HEK293 (cell line): ENCODE data around the gene MRPS27.

Experiments used
- MEIS1 ChIP-seq: sonication (generic); formaldehyde crosslinking; IDR thresholded peaks from 2 replicates; pipeline ENCODE4 v1.8.1; 2022; ENCODE audit warnings: missing genetic modification reagents, mild to moderate bottlenecking, borderline replicate concordance
- ZBTB10 ChIP-seq: fragments of 450-650 bp; formaldehyde crosslinking; IDR thresholded peaks from 2 replicates; pipeline ENCODE4 v1.5.1; 2016; ENCODE audit warnings: missing biosample characterization, missing genetic modification characterization
- ZBTB8A ChIP-seq: fragments of 450-650 bp; formaldehyde crosslinking; IDR thresholded peaks from 2 replicates; pipeline ENCODE4 v1.5.1; 2016; ENCODE audit warnings: missing biosample characterization, missing genetic modification characterization
- ZNF629 ChIP-seq: fragments of 450-650 bp; formaldehyde crosslinking; IDR thresholded peaks from 2 replicates; pipeline ENCODE4 v1.5.1; 2017; ENCODE audit warnings: missing biosample characterization, missing genetic modification characterization
- ZNF670 ChIP-seq: fragments of 450-650 bp; formaldehyde crosslinking; IDR thresholded peaks from 2 replicates; pipeline ENCODE4 v1.5.1; 2016; ENCODE audit warnings: missing biosample characterization, missing genetic modification characterization, low read depth
- TF ChIP-seq, protein P1 (sequence below): fragments of 450-650 bp; formaldehyde crosslinking; IDR thresholded peaks from 2 replicates; pipeline ENCODE4 v1.5.1; 2016; ENCODE audit warnings: missing biosample characterization, missing genetic modification characterization
- TF ChIP-seq, protein P2 (sequence below): sonication (generic); formaldehyde crosslinking; IDR thresholded peaks from 2 replicates; pipeline ENCODE4 v1.8.1; 2022; ENCODE audit warnings: mild to moderate bottlenecking, moderate library complexity, missing genetic modification reagents
- TF ChIP-seq, protein P3 (sequence below): fragments of 450-650 bp; formaldehyde crosslinking; IDR thresholded peaks from 2 replicates; pipeline ENCODE4 v1.5.1; 2016; ENCODE audit warnings: missing biosample characterization, missing genetic modification characterization
- TF ChIP-seq, protein P4 (sequence below): fragments of 450-650 bp; IDR thresholded peaks from 2 replicates; pipeline ENCODE4 v1.5.1; 2018; ENCODE audit warnings: missing biosample characterization, missing genetic modification characterization

- TF ChIP-seq ZBTB8A (tag by site-specific recombination) (no peak), ZNF670 (no peak), ZNF629 (tag by site-specific recombination) (no peak), MEIS1 (CRISPR knock-in tag) (no peak), ZBTB10 (no peak)
- TF ChIP-seq, protein P1, sequence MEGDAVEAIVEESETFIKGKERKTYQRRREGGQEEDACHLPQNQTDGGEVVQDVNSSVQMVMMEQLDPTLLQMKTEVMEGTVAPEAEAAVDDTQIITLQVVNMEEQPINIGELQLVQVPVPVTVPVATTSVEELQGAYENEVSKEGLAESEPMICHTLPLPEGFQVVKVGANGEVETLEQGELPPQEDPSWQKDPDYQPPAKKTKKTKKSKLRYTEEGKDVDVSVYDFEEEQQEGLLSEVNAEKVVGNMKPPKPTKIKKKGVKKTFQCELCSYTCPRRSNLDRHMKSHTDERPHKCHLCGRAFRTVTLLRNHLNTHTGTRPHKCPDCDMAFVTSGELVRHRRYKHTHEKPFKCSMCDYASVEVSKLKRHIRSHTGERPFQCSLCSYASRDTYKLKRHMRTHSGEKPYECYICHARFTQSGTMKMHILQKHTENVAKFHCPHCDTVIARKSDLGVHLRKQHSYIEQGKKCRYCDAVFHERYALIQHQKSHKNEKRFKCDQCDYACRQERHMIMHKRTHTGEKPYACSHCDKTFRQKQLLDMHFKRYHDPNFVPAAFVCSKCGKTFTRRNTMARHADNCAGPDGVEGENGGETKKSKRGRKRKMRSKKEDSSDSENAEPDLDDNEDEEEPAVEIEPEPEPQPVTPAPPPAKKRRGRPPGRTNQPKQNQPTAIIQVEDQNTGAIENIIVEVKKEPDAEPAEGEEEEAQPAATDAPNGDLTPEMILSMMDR, result no peak
- TF ChIP-seq, protein P2, sequence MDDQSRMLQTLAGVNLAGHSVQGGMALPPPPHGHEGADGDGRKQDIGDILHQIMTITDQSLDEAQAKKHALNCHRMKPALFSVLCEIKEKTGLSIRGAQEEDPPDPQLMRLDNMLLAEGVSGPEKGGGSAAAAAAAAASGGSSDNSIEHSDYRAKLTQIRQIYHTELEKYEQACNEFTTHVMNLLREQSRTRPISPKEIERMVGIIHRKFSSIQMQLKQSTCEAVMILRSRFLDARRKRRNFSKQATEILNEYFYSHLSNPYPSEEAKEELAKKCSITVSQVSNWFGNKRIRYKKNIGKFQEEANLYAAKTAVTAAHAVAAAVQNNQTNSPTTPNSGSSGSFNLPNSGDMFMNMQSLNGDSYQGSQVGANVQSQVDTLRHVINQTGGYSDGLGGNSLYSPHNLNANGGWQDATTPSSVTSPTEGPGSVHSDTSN (CRISPR knock-in tag), result no peak
- TF ChIP-seq, protein P3, sequence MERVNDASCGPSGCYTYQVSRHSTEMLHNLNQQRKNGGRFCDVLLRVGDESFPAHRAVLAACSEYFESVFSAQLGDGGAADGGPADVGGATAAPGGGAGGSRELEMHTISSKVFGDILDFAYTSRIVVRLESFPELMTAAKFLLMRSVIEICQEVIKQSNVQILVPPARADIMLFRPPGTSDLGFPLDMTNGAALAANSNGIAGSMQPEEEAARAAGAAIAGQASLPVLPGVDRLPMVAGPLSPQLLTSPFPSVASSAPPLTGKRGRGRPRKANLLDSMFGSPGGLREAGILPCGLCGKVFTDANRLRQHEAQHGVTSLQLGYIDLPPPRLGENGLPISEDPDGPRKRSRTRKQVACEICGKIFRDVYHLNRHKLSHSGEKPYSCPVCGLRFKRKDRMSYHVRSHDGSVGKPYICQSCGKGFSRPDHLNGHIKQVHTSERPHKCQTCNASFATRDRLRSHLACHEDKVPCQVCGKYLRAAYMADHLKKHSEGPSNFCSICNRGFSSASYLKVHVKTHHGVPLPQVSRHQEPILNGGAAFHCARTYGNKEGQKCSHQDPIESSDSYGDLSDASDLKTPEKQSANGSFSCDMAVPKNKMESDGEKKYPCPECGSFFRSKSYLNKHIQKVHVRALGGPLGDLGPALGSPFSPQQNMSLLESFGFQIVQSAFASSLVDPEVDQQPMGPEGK (tag by site-specific recombination), result no peak
- TF ChIP-seq, protein P4, sequence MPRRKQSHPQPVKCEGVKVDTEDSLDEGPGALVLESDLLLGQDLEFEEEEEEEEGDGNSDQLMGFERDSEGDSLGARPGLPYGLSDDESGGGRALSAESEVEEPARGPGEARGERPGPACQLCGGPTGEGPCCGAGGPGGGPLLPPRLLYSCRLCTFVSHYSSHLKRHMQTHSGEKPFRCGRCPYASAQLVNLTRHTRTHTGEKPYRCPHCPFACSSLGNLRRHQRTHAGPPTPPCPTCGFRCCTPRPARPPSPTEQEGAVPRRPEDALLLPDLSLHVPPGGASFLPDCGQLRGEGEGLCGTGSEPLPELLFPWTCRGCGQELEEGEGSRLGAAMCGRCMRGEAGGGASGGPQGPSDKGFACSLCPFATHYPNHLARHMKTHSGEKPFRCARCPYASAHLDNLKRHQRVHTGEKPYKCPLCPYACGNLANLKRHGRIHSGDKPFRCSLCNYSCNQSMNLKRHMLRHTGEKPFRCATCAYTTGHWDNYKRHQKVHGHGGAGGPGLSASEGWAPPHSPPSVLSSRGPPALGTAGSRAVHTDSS (tag by site-specific recombination), result no peak
Measured at GRCh38 chr5:72231991-72232703, 87.9 kb downstream of the MRPS27 start.
